HepG2 (cell line): ENCODE data around the gene CHST11. TPM values are rescaled to one million over a fixed set of nuclear protein-coding genes. Genes with fewer than 3 reads are reported as not detected.

Experiments used
- ATAC-seq: fragments of 200-7000 bp; cut with Tn5 transposase; 3 replicates; pipeline ENCODE4 v1.9.1; 2020; ENCODE audit warnings: mild to moderate bottlenecking, moderate library complexity
- BruUV-seq: library from RNA; stranded (reverse); fragments of 400-500 nt; replicated peaks from 2 replicates; lab custom pipeline; 2021; lab: Mats Ljungman, UMichigan
- CTCF ChIA-PET: fragments of 300-600 bp; formaldehyde crosslinking; extraction: SDS; loops from one replicate; lab custom pipeline; 2021; ENCODE audit warnings: low total read pairs, inconsistent platforms, low intra/inter-chr PET ratio; lab: Yijun Ruan, JAX
- POLR2A ChIA-PET: fragments of 350-600 bp; sonication (Branson Sonifier 250); formaldehyde crosslinking; loops from one replicate; lab custom pipeline; 2020; ENCODE audit warnings: antibody characterized with exemption, inconsistent platforms; lab: Yijun Ruan, JAX
- DNase-seq: peaks from one replicate; pipeline ENCODE4 v3.0.0-alpha.2; 2015; ENCODE audit warnings: low spot score
- FAIRE-seq: peaks from 3 replicates; lab custom pipeline; 2011; peaks lifted over from hg19 to GRCh38; lab: Jason Lieb, UNC
- H2AFZ ChIP-seq: one replicate; pipeline ENCODE4 v1.6.1; 2011; ENCODE audit warnings: low read length, inconsistent platforms
- H3K27ac ChIP-seq: fragments of 300-600 bp; 3 replicates; pipeline ENCODE4 v1.8.0; 2011; ENCODE audit warnings: mixed run types, mild to moderate bottlenecking, mixed read lengths, low read length, inconsistent platforms; ENCODE audit not compliant: insufficient read depth; ENCODE audit errors: extremely low read length
- H3K27me3 ChIP-seq, 2 experiments: fragments of 200-600 bp in 1 of 2; 2 replicates in 1 of 2; 3 replicates in 1 of 2; pipeline versions ENCODE4 v1.6.0 to v1.8.0; 2011; ENCODE audit warnings: low read length in 2 of 2, mild to moderate bottlenecking in 2 of 2, moderate library complexity in 2 of 2, inconsistent platforms in 1 of 2; ENCODE audit not compliant: insufficient read depth in 2 of 2, control insufficient read depth in 1 of 2
- H3K36me3 ChIP-seq, 2 experiments: fragments of 200-600 bp in 1 of 2; replicated peaks in 1 of 2; 2 replicates in 1 of 2; 3 replicates in 1 of 2; pipeline versions ENCODE4 v1.5.1 to v1.8.0; 2011; ENCODE audit warnings: low read length in 2 of 2, inconsistent platforms in 1 of 2; ENCODE audit not compliant: insufficient read depth in 2 of 2, control insufficient read depth in 1 of 2
- H3K4me1 ChIP-seq: 2 replicates; pipeline ENCODE4 v1.5.1; 2012; ENCODE audit warnings: low read length, inconsistent platforms; ENCODE audit not compliant: insufficient read depth
- H3K4me2 ChIP-seq: 2 replicates; pipeline ENCODE4 v1.6.0; 2011; ENCODE audit warnings: low read depth, low read length, inconsistent platforms
- H3K4me3 ChIP-seq, 3 experiments: fragments of 200-600 bp in 1 of 3; sonication (generic), shearing (Covaris generic) in 1 of 3; replicated peaks in 1 of 3; 2 replicates each; pipeline ENCODE4 v1.5.1; 2011 to 2016; ENCODE audit warnings: low read length in 3 of 3, inconsistent platforms in 2 of 3, low read depth in 2 of 3, mild to moderate bottlenecking in 2 of 3, control low read depth in 1 of 3, mixed read lengths in 1 of 3; ENCODE audit not compliant: insufficient read depth in 1 of 3
- H3K79me2 ChIP-seq: one replicate; pipeline ENCODE4 v1.6.1; 2011; ENCODE audit warnings: low read length, inconsistent platforms; ENCODE audit not compliant: insufficient read depth
- H3K9ac ChIP-seq: 2 replicates; pipeline ENCODE4 v1.6.0; 2011; ENCODE audit warnings: mild to moderate bottlenecking, low read depth, low read length, inconsistent platforms; ENCODE audit not compliant: insufficient read depth
- H3K9me3 ChIP-seq: 2 replicates; pipeline ENCODE4 v1.5.1; 2012; ENCODE audit warnings: mild to moderate bottlenecking, low read length
- H4K20me1 ChIP-seq: 2 replicates; pipeline ENCODE4 v1.6.0; 2011; ENCODE audit warnings: inconsistent platforms, mild to moderate bottlenecking, low read length, moderate library complexity; ENCODE audit not compliant: insufficient read depth
- ATF7 ChIP-seq, 2 experiments: fragments of 450-650 bp in 1 of 2; sonication (generic) in 1 of 2; formaldehyde crosslinking in 1 of 2; IDR thresholded peaks; 2 replicates each; pipeline versions ENCODE4 v1.4.0 to v1.6.1; 2016 to 2020; ENCODE audit warnings: antibody characterized with exemption in 1 of 2, mild to moderate bottlenecking in 1 of 2, missing genetic modification reagents in 1 of 2
- E2F1 ChIP-seq: sonication (generic); formaldehyde crosslinking; IDR thresholded peaks from 2 replicates; pipeline ENCODE4 v1.5.0; 2020; ENCODE audit warnings: missing genetic modification reagents
- EP300 ChIP-seq, 3 experiments: sonication (generic) in 1 of 3; formaldehyde crosslinking in 1 of 3; IDR thresholded peaks; 2 replicates each; pipeline versions ENCODE4 v1.5.1 to v1.6.1; 2011 to 2020; ENCODE audit warnings: low read depth in 2 of 3, low read length in 2 of 3, borderline replicate concordance in 1 of 3, improper control_type of control experiment in 1 of 3, mild to moderate bottlenecking in 1 of 3, missing genetic modification reagents in 1 of 3, moderate library complexity in 1 of 3
- KMT2A ChIP-seq: sonication (generic); formaldehyde crosslinking; IDR thresholded peaks from 2 replicates; pipeline ENCODE4 v1.4.0; 2020; ENCODE audit warnings: missing genetic modification reagents
- LBX2 ChIP-seq: sonication (generic); formaldehyde crosslinking; IDR thresholded peaks from 2 replicates; pipeline ENCODE4 v1.5.0; 2020; ENCODE audit warnings: missing genetic modification reagents, mild to moderate bottlenecking, borderline replicate concordance
- LCORL ChIP-seq, 2 experiments: fragments of 450-650 bp in 1 of 2; sonication (generic) in 1 of 2; formaldehyde crosslinking in 1 of 2; IDR thresholded peaks; 2 replicates each; pipeline versions ENCODE4 v1.5.0 to v1.6.1; 2017 to 2020; ENCODE audit warnings: antibody characterized with exemption in 1 of 2, missing genetic modification reagents in 1 of 2
- LRRFIP1 ChIP-seq: sonication (generic); formaldehyde crosslinking; conservative IDR thresholded peaks from 2 replicates; pipeline ENCODE4 v1.4.0; 2020; ENCODE audit warnings: missing genetic modification reagents
- NR0B2 ChIP-seq: sonication (generic); formaldehyde crosslinking; IDR thresholded peaks from 2 replicates; pipeline ENCODE4 v1.4.0; 2020; ENCODE audit warnings: mild to moderate bottlenecking, missing genetic modification reagents
- PHB2 ChIP-seq: fragments of 450-650 bp; IDR thresholded peaks from 2 replicates; pipeline ENCODE4 v1.6.1; 2018; ENCODE audit not compliant: partially characterized antibody
- RFX1 ChIP-seq: fragments of 450-650 bp; IDR thresholded peaks from 2 replicates; pipeline ENCODE4 v1.6.1; 2017
- TRIM22 ChIP-seq: fragments of 450-650 bp; IDR thresholded peaks from 2 replicates; pipeline ENCODE4 v1.6.1; 2017
- ZBTB1 ChIP-seq: sonication (generic); formaldehyde crosslinking; IDR thresholded peaks from 2 replicates; pipeline ENCODE4 v1.4.0; 2020; ENCODE audit warnings: missing genetic modification reagents, borderline replicate concordance
- ZNF10 ChIP-seq: sonication (generic); formaldehyde crosslinking; IDR thresholded peaks from 2 replicates; pipeline ENCODE4 v1.4.0; 2020; ENCODE audit warnings: mild to moderate bottlenecking, low read depth, missing genetic modification reagents, borderline replicate concordance
- ZNF335 ChIP-seq: sonication (generic); formaldehyde crosslinking; IDR thresholded peaks from 2 replicates; pipeline ENCODE4 v1.4.0; 2020; ENCODE audit warnings: missing genetic modification reagents
- ZNF414 ChIP-seq: sonication (generic); formaldehyde crosslinking; IDR thresholded peaks from 2 replicates; pipeline ENCODE4 v1.5.0; 2020; ENCODE audit warnings: missing genetic modification reagents
- ZNF672 ChIP-seq: sonication (generic); formaldehyde crosslinking; IDR thresholded peaks from 2 replicates; pipeline ENCODE4 v1.8.1; 2022; ENCODE audit warnings: missing genetic modification reagents
- ZNF761 ChIP-seq: sonication (generic); formaldehyde crosslinking; conservative IDR thresholded peaks from 2 replicates; pipeline ENCODE4 v1.4.0; 2020; ENCODE audit warnings: mild to moderate bottlenecking, missing genetic modification reagents
- WGBS: methylation state at CpG from one replicate; pipeline ENCODE4 v1.1.6; 2017; ENCODE audit warnings: low lambda C conversion rate; 5-methylcytosine and 5-hydroxymethylcytosine counted together
- in situ Hi-C: cut with HindIII; loops from 2 replicates; pipeline ENCODE4 v1.10.0; 2017; ENCODE audit warnings: low pct_unique_long_range_greater_than_20kb; ENCODE audit not compliant: extremely low pct_ligation_motif_present
- intact Hi-C: fragments of 100-400 bp; cut with micrococcal nuclease; formaldehyde crosslinking; loops from one replicate; pipeline ENCODE4 v1.10.0; 2022; ENCODE audit not compliant: unreplicated experiment
- polyA plus RNA-seq, 8 experiments: library from polyadenylated mRNA; depleted of rRNA in 3 of 8; stranded (reverse) in 7 of 8; unstranded in 1 of 8; fragments of >200 nt; fragmentation: Illumina TruSeq in 4 of 8; extraction: Trizol in 4 of 8; gene quantifications; 2 replicates each; pipeline versions ENCODE4 v1.2.1 to v1.2.3, GENCODE V29; 2011 to 2016; ENCODE audit warnings: low read depth in 4 of 8, missing spikeins in 1 of 8, mixed read lengths in 1 of 8; ENCODE audit not compliant: insufficient read depth in 1 of 8
- total RNA-seq, 5 experiments: library from RNA; depleted of rRNA; stranded (reverse); fragments of >200 nt; fragmentation: Illumina TruSeq; extraction: Trizol; gene quantifications; 2 replicates each; pipeline ENCODE4 v1.2.3, GENCODE V29; 2016; ENCODE audit warnings: low read depth in 1 of 5

The CHST11 gene
- total and polyA plus RNA-seq, 2 of the 13 experiments (the other 11 are each of a cell fraction or from before 2014, with no cell fraction given) = 0.15 TPM; not detected in 1

GRCh38 chr12:104628831-104629135 lies 172.0 kb downstream of the CHST11 start (continued):
- TF ChIP-seq TRIM22 (no peak), ATF7 (IDR thresholded peaks at IDR 0.05) (no peak), ATF7 (CRISPR knock-in tag; IDR thresholded peaks at IDR 0.05) (no peak)

- FAIRE-seq (no peak), DNase-seq (no peak), ATAC-seq (no peak)
- ChIA-PET POLR2A (no interaction called here), CTCF (no interaction called here)
- in situ Hi-C loops (no loop called here), intact Hi-C loops (no loop called here)
- 17% methylated on average over 6 of the region's 6 CpGs for WGBS
- Histone ChIP-seq H3K4me3 (no peak overlapping the region), H3K79me2 (no peaks in the 10 kb centered on the region), H3K36me3 (no peaks in the 10 kb centered on the region), H2AFZ (no peak overlapping the region), H3K4me2 (no peak overlapping the region), H3K9me3 (no peaks in the 10 kb centered on the region), H3K27me3 (peaks cover 0 to 34% of the 10 kb centered on the region in 2 experiments; a peak in 3 of 5 replicates), H3K9ac (no peak overlapping the region), H3K27ac (no peak overlapping the region), H3K4me1 (no peaks in the 10 kb centered on the region), H4K20me1 (no peaks in the 10 kb centered on the region)
- BruUV-seq = no TSS peak
- TF ChIP-seq ZNF10 = no peak
- TF ChIP-seq LRRFIP1 = no peak
- TF ChIP-seq RFX1 = no peak
- TF ChIP-seq LBX2 (CRISPR knock-in tag) = no peak
- TF ChIP-seq ZNF761 = no peak
- no peak for TF ChIP-seq ZNF335
- no peak for TF ChIP-seq NR0B2
- no peak for TF ChIP-seq E2F1 (CRISPR knock-in tag)
- no peak for TF ChIP-seq ZNF672 (CRISPR knock-in tag)
- TF ChIP-seq ZNF414 (CRISPR knock-in tag) = no peak
- no peak for TF ChIP-seq PHB2
- no peak for TF ChIP-seq KMT2A
- no peak for TF ChIP-seq ZBTB1 (CRISPR knock-in tag)
- no peak for TF ChIP-seq EP300 (IDR thresholded peaks at IDR 0.05; ENCODE audit: low read depth in 2 of 2, low read length in 2 of 2)
- TF ChIP-seq EP300 (CRISPR knock-in tag; IDR thresholded peaks at IDR 0.05; ENCODE audit: borderline replicate concordance) = no peak
- TF ChIP-seq LCORL (IDR thresholded peaks at IDR 0.05) = no peak
- TF ChIP-seq LCORL (CRISPR knock-in tag; IDR thresholded peaks at IDR 0.05) = no peak
These were observed 173.5 kb downstream of the CHST11 start for GRCh38 chr12:104630230-104630670.
